RKO (cell line): ENCODE measurements around the gene PAM.

ENCODE experiments used
- DNase-seq: peaks from one replicate; pipeline ENCODE4 v3.0.0-alpha.2; 2016; ENCODE audit warnings: low spot score

PAM gene

GRCh38 chr5:102860035-102860434 is 104.9 kb downstream of the PAM start:
- no peak for DNase-seq

- no peak for DNase-seq
These were observed 108.0 kb downstream of the PAM start for GRCh38 chr5:102863058-102863457.

- no peak for DNase-seq
These were observed 108.9 kb downstream of the PAM start for GRCh38 chr5:102863764-102864560.

GRCh38 chr5:102865171-102865509 is 110.0 kb downstream of the PAM start:
- no peak for DNase-seq

GRCh38 chr5:102865510-102866236 is 110.6 kb downstream of the PAM start:
- peak; percentile 94 for DNase-seq

GRCh38 chr5:102866237-102866600 is 111.1 kb downstream of the PAM start:
- peak; percentile 37 for DNase-seq

GRCh38 chr5:102867992-102868662 is 113.0 kb downstream of the PAM start:
- no peak for DNase-seq

GRCh38 chr5:102869230-102869629 is 114.1 kb downstream of the PAM start:
- DNase-seq: no peak

- no peak for DNase-seq
These were observed 118.4 kb downstream of the PAM start for GRCh38 chr5:102873379-102873932.

GRCh38 chr5:102874054-102874453 is 118.9 kb downstream of the PAM start:
- DNase-seq: no peak

- DNase-seq: no peak
These were observed 120.6 kb downstream of the PAM start for GRCh38 chr5:102875721-102876123.

GRCh38 chr5:102876610-102877009 is 121.5 kb downstream of the PAM start:
- DNase-seq: no peak

GRCh38 chr5:102879741-102880140 is 124.6 kb downstream of the PAM start:
- no peak for DNase-seq

GRCh38 chr5:102886586-102886985 is 131.5 kb downstream of the PAM start:
- DNase-seq: no peak

GRCh38 chr5:102888483-102888882 is 133.4 kb downstream of the PAM start:
- DNase-seq: no peak

- no peak for DNase-seq
These were observed 133.9 kb downstream of the PAM start for GRCh38 chr5:102889033-102889432.

GRCh38 chr5:102890133-102890532 is 135.0 kb downstream of the PAM start:
- no peak for DNase-seq

GRCh38 chr5:102891175-102891574 is 136.1 kb downstream of the PAM start:
- no peak for DNase-seq

- DNase-seq: no peak
These were observed 138.8 kb downstream of the PAM start for GRCh38 chr5:102893942-102894341.

- DNase-seq: no peak
These were observed 140.1 kb downstream of the PAM start for GRCh38 chr5:102895234-102895633.

- no peak for DNase-seq
These were observed 140.9 kb downstream of the PAM start for GRCh38 chr5:102895976-102896375.

- no peak for DNase-seq
These were observed 146.5 kb downstream of the PAM start for GRCh38 chr5:102901424-102902134.
